ENCODE data around the gene CAPN9.

CAPN9 gene

DNA sequence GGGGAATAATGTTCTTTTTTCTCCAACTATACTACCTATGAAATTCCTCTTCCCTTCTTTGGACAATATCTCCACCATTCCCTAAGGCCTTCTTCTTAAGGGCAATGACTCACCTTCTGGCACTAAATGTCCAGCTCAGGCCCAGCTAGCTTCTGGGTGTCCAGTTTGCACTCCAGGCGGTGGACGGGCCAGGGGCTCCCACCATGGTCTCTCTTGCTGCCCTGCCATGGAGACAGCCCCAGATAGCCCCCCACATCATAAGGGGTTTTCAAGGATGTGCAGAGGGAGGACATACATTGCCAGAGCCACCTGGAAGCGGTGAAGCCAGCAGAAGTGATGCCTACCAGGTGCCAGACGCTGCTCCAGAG, 77.3 kb downstream of the CAPN9 start:
- H3K9me3 ChIP-seq (ENCODE audit: control insufficient read depth, insufficient read depth, low read length) = no peaks in the 10 kb centered on the region
- no peaks in the 10 kb centered on the region for H3K9me2 ChIP-seq (replicated peaks; ENCODE audit: control insufficient read depth, low read length)
- no peaks in the 10 kb centered on the region for H3K4me1 ChIP-seq (ENCODE audit: control insufficient read depth, low read length)
- H3K27ac ChIP-seq (ENCODE audit: low read depth, low read length) = no peak overlapping the region
- H3K36me3 ChIP-seq (ENCODE audit: control insufficient read depth, low read length) = no peaks in the 10 kb centered on the region
- H3F3A ChIP-seq (ENCODE audit: control insufficient read depth, insufficient read depth) = no peaks in the 10 kb centered on the region
- peaks cover 9% of the 10 kb centered on the region; the same call in 1 of the 2 replicates for H3K27me3 ChIP-seq (ENCODE audit: control insufficient read depth, low read length)
- no peak overlapping the region for H3K4me3 ChIP-seq (ENCODE audit: low read length)
- no peaks in the 10 kb centered on the region for H3K79me2 ChIP-seq (ENCODE audit: control insufficient read depth, low read length)
- TF ChIP-seq EZH2phosphoT487 (IDR thresholded peaks at IDR 0.05; ENCODE audit: borderline replicate concordance, low read length) (no peak), CTCF (IDR thresholded peaks at IDR 0.05; ENCODE audit: low read depth, low read length, poor library complexity, severe bottlenecking) (no peak)
- no peaks in the 10 kb centered on the region for H4K20me1 ChIP-seq (ENCODE audit: control insufficient read depth, insufficient read depth, low read depth, low read length)
- H3K4me2 ChIP-seq (ENCODE audit: low read length) = no peak overlapping the region

GRCh38 chr1:230824919-230825721, 77.9 kb downstream of the CAPN9 start:
- H3K79me2 ChIP-seq (ENCODE audit: control insufficient read depth, low read length) = no peaks in the 10 kb centered on the region
- no peaks in the 10 kb centered on the region for H3K36me3 ChIP-seq (ENCODE audit: control insufficient read depth, low read length)
- H3K27ac ChIP-seq (ENCODE audit: low read depth, low read length) = no peak overlapping the region
- H3K4me2 ChIP-seq (ENCODE audit: low read length) = no peak overlapping the region
- no peaks in the 10 kb centered on the region for H4K20me1 ChIP-seq (ENCODE audit: control insufficient read depth, insufficient read depth, low read depth, low read length)
- H3K27me3 ChIP-seq (ENCODE audit: control insufficient read depth, low read length) = peaks cover 6% of the 10 kb centered on the region; the same call in 1 of the 2 replicates
- no peaks in the 10 kb centered on the region for H3K9me2 ChIP-seq (replicated peaks; ENCODE audit: control insufficient read depth, low read length)
- TF ChIP-seq EZH2phosphoT487 (IDR thresholded peaks at IDR 0.05; ENCODE audit: borderline replicate concordance, low read length) (no peak), CTCF (IDR thresholded peaks at IDR 0.05; ENCODE audit: low read depth, low read length, poor library complexity, severe bottlenecking) (no peak)
- H3K4me1 ChIP-seq (ENCODE audit: control insufficient read depth, low read length) = no peaks in the 10 kb centered on the region
- H3K4me3 ChIP-seq (ENCODE audit: low read length) = no peak overlapping the region
- H3K9me3 ChIP-seq (ENCODE audit: control insufficient read depth, insufficient read depth, low read length) = no peaks in the 10 kb centered on the region
- no peaks in the 10 kb centered on the region for H3F3A ChIP-seq (ENCODE audit: control insufficient read depth, insufficient read depth)

GRCh38 chr1:230825761-230826160, 78.6 kb downstream of the CAPN9 start:
- Histone ChIP-seq H3K9me3 (ENCODE audit: control insufficient read depth, insufficient read depth, low read length) (no peaks in the 10 kb centered on the region), H3K27ac (ENCODE audit: low read depth, low read length) (no peak overlapping the region), H3K9me2 (replicated peaks; ENCODE audit: control insufficient read depth, low read length) (no peaks in the 10 kb centered on the region), H3K79me2 (ENCODE audit: control insufficient read depth, low read length) (no peaks in the 10 kb centered on the region), H3F3A (ENCODE audit: control insufficient read depth, insufficient read depth) (no peaks in the 10 kb centered on the region), H3K4me2 (ENCODE audit: low read length) (no peak overlapping the region), H3K36me3 (ENCODE audit: control insufficient read depth, low read length) (no peaks in the 10 kb centered on the region), H3K4me3 (ENCODE audit: low read length) (no peak overlapping the region), H3K27me3 (ENCODE audit: control insufficient read depth, low read length) (peaks cover 6% of the 10 kb centered on the region; the same call in 1 of the 2 replicates), H3K4me1 (ENCODE audit: control insufficient read depth, low read length) (no peaks in the 10 kb centered on the region), H4K20me1 (ENCODE audit: control insufficient read depth, insufficient read depth, low read depth, low read length) (no peaks in the 10 kb centered on the region)
- TF ChIP-seq EZH2phosphoT487 (IDR thresholded peaks at IDR 0.05; ENCODE audit: borderline replicate concordance, low read length) (no peak), CTCF (IDR thresholded peaks at IDR 0.05; ENCODE audit: low read depth, low read length, poor library complexity, severe bottlenecking) (no peak)
